Measurements from ENCODE around the gene RFC4. TPM values are rescaled to one million over a fixed set of nuclear protein-coding genes. Genes with fewer than 3 reads are reported as not detected.

The RFC4 gene
- total and polyA plus RNA-seq, 2 of the 13 experiments (the other 11 are each of a cell fraction or from before 2014, with no cell fraction given): 18.5 to 103 TPM

DNA sequence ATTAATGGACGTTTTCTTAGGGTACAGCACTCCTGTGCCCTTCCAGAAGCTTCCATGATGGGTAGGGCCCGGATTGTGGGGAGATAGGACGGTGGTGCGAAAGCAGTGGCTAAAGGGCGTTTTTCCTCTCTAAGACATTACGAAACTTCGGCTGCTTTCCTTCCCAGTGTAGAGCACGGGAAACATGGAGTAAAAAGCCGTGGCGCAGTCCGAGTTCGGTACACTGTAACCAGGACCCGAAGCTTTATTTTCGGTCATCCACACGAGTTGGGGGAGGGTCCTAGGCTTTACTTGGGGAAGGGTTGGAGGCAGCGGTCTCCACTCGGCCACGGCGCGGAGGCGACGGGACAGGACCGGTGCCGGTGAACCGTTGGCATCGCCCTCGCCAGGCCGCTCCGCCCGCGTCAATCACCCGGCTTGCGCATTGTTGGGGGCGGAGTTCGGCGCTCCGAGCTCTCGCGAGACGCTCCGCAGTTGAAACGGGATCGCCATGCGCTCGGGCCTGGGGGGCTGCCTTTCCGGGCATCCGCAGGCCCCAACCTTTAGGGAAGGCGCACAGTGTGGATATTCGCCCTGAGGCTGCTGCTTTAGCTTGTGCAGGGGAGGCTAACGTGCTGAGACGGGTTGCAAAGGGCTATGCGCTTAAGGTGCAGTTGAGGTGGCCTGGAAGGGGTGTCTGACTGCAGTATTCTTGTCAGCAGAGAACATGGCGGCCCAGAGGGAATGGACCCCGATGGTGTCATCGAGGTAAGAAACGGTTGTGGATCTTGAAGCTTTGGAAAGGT lies 22.4 kb downstream of the RFC4 start (continued):
- TF ChIP-seq, protein P1, sequence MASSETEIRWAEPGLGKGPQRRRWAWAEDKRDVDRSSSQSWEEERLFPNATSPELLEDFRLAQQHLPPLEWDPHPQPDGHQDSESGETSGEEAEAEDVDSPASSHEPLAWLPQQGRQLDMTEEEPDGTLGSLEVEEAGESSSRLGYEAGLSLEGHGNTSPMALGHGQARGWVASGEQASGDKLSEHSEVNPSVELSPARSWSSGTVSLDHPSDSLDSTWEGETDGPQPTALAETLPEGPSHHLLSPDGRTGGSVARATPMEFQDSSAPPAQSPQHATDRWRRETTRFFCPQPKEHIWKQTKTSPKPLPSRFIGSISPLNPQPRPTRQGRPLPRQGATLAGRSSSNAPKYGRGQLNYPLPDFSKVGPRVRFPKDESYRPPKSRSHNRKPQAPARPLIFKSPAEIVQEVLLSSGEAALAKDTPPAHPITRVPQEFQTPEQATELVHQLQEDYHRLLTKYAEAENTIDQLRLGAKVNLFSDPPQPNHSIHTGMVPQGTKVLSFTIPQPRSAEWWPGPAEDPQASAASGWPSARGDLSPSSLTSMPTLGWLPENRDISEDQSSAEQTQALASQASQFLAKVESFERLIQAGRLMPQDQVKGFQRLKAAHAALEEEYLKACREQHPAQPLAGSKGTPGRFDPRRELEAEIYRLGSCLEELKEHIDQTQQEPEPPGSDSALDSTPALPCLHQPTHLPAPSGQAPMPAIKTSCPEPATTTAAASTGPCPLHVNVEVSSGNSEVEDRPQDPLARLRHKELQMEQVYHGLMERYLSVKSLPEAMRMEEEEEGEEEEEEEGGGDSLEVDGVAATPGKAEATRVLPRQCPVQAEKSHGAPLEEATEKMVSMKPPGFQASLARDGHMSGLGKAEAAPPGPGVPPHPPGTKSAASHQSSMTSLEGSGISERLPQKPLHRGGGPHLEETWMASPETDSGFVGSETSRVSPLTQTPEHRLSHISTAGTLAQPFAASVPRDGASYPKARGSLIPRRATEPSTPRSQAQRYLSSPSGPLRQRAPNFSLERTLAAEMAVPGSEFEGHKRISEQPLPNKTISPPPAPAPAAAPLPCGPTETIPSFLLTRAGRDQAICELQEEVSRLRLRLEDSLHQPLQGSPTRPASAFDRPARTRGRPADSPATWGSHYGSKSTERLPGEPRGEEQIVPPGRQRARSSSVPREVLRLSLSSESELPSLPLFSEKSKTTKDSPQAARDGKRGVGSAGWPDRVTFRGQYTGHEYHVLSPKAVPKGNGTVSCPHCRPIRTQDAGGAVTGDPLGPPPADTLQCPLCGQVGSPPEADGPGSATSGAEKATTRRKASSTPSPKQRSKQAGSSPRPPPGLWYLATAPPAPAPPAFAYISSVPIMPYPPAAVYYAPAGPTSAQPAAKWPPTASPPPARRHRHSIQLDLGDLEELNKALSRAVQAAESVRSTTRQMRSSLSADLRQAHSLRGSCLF (CRISPR knock-in tag; IDR thresholded peaks at IDR 0.05; ENCODE audit: borderline replicate concordance): no peak
- TF ChIP-seq, protein P2, sequence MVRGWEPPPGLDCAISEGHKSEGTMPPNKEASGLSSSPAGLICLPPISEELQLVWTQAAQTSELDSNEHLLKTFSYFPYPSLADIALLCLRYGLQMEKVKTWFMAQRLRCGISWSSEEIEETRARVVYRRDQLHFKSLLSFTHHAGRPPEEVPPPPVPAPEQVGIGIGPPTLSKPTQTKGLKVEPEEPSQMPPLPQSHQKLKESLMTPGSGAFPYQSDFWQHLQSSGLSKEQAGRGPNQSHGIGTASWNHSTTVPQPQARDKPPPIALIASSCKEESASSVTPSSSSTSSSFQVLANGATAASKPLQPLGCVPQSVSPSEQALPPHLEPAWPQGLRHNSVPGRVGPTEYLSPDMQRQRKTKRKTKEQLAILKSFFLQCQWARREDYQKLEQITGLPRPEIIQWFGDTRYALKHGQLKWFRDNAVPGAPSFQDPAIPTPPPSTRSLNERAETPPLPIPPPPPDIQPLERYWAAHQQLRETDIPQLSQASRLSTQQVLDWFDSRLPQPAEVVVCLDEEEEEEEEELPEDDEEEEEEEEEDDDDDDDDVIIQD (CRISPR knock-in tag; IDR thresholded peaks at IDR 0.05; ENCODE audit: low read depth): no peak
- no peak for TF ChIP-seq RFXANK (CRISPR knock-in tag; IDR thresholded peaks at IDR 0.05)
- peak; percentile 72 for TF ChIP-seq RBM22 (optimal IDR thresholded peaks at IDR 0.05; ENCODE audit: low read length)
- TF ChIP-seq SIN3A (IDR thresholded peaks at IDR 0.05; ENCODE audit: borderline replicate concordance, low read depth, low read length): no peak; the same call in 1 of the 2 replicates
- TF ChIP-seq ZKSCAN5 (CRISPR knock-in tag; IDR thresholded peaks at IDR 0.05): 0 out of 2 replicates have a peak, but pooled peaks have one; percentile 15
- TF ChIP-seq ZNF547 (CRISPR knock-in tag; IDR thresholded peaks at IDR 0.05): no peak
- TF ChIP-seq PHF8 (CRISPR knock-in tag; IDR thresholded peaks at IDR 0.05): peak; percentile 48
- TF ChIP-seq ZNF12 (CRISPR knock-in tag; IDR thresholded peaks at IDR 0.05): no peak
- peak; percentile 24; the same call in 1 of the 2 replicates for TF ChIP-seq ZNF724P (CRISPR knock-in tag; IDR thresholded peaks at IDR 0.05; ENCODE audit: borderline replicate concordance)
- TF ChIP-seq RFX1 (IDR thresholded peaks at IDR 0.05): no peak
- TF ChIP-seq, protein P3, sequence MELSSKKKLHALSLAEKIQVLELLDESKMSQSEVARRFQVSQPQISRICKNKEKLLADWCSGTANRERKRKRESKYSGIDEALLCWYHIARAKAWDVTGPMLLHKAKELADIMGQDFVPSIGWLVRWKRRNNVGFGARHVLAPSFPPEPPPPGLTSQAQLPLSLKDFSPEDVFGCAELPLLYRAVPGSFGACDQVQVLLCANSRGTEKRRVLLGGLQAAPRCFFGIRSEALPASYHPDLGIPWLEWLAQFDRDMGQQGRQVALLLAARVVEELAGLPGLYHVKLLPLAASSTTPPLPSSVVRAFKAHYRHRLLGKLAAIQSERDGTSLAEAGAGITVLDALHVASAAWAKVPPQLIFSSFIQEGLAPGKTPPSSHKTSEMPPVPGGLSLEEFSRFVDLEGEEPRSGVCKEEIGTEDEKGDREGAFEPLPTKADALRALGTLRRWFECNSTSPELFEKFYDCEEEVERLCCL (CRISPR knock-in tag; IDR thresholded peaks at IDR 0.05; ENCODE audit: borderline replicate concordance): peak; percentile 47; the same call in 1 of the 2 replicates
- TF ChIP-seq, protein P4, sequence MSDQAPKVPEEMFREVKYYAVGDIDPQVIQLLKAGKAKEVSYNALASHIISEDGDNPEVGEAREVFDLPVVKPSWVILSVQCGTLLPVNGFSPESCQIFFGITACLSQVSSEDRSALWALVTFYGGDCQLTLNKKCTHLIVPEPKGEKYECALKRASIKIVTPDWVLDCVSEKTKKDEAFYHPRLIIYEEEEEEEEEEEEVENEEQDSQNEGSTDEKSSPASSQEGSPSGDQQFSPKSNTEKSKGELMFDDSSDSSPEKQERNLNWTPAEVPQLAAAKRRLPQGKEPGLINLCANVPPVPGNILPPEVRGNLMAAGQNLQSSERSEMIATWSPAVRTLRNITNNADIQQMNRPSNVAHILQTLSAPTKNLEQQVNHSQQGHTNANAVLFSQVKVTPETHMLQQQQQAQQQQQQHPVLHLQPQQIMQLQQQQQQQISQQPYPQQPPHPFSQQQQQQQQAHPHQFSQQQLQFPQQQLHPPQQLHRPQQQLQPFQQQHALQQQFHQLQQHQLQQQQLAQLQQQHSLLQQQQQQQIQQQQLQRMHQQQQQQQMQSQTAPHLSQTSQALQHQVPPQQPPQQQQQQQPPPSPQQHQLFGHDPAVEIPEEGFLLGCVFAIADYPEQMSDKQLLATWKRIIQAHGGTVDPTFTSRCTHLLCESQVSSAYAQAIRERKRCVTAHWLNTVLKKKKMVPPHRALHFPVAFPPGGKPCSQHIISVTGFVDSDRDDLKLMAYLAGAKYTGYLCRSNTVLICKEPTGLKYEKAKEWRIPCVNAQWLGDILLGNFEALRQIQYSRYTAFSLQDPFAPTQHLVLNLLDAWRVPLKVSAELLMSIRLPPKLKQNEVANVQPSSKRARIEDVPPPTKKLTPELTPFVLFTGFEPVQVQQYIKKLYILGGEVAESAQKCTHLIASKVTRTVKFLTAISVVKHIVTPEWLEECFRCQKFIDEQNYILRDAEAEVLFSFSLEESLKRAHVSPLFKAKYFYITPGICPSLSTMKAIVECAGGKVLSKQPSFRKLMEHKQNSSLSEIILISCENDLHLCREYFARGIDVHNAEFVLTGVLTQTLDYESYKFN (CRISPR knock-in tag; conservative IDR thresholded peaks at IDR 0.05): no peak
- no peak for TF ChIP-seq ZNF432 (CRISPR knock-in tag; IDR thresholded peaks at IDR 0.05; ENCODE audit: borderline replicate concordance)
- no peak for TF ChIP-seq GATAD2A (CRISPR knock-in tag; IDR thresholded peaks at IDR 0.05)
- no peak for TF ChIP-seq MTA3 (CRISPR knock-in tag; IDR thresholded peaks at IDR 0.05)
- TF ChIP-seq, protein P5, sequence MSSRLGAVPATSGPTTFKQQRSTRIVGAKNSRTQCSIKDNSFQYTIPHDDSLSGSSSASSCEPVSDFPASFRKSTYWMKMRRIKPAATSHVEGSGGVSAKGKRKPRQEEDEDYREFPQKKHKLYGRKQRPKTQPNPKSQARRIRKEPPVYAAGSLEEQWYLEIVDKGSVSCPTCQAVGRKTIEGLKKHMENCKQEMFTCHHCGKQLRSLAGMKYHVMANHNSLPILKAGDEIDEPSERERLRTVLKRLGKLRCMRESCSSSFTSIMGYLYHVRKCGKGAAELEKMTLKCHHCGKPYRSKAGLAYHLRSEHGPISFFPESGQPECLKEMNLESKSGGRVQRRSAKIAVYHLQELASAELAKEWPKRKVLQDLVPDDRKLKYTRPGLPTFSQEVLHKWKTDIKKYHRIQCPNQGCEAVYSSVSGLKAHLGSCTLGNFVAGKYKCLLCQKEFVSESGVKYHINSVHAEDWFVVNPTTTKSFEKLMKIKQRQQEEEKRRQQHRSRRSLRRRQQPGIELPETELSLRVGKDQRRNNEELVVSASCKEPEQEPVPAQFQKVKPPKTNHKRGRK (CRISPR knock-in tag; IDR thresholded peaks at IDR 0.05): no peak

Data from HepG2 (cell line).